HG02763 (cell line): ENCODE measurements around the gene PDGFRA.
"Not testable (repeated sequence)": the region's sequence is repeated elsewhere in the genome, so short reads cannot be mapped to it uniquely, and the experiment has no call there.

ENCODE experiments used
- ATAC-seq: cut with Tn5 transposase; IDR thresholded peaks from one replicate; pipeline ENCODE4 v1.9.1; 2021; ENCODE audit warnings: mild to moderate bottlenecking, moderate library complexity; ENCODE audit not compliant: unreplicated experiment

Gene PDGFRA

GRCh38 chr4:54227256-54228055 lies 1.6 kb upstream of the PDGFRA start:
- no peak for ATAC-seq

- ATAC-seq, result no peak
Observed at GRCh38 chr4:54228056-54228527, 1.0 kb upstream of the PDGFRA start.

- ATAC-seq, result no peak
Observed at GRCh38 chr4:54228546-54228945, 547 bp upstream of the PDGFRA start.

- ATAC-seq, result no peak
Observed at GRCh38 chr4:54229631-54230483, 764 bp downstream of the PDGFRA start.

GRCh38 chr4:54230484-54231418 lies 1.7 kb downstream of the PDGFRA start:
- no peak for ATAC-seq

- no peak for ATAC-seq
Observed at GRCh38 chr4:54231419-54231767, 2.3 kb downstream of the PDGFRA start.

- ATAC-seq, result no peak
Observed at GRCh38 chr4:54231768-54232688, 2.9 kb downstream of the PDGFRA start.

GRCh38 chr4:54233277-54233696 lies 4.2 kb downstream of the PDGFRA start:
- peak; percentile 89 for ATAC-seq

GRCh38 chr4:54233697-54234496 lies 4.8 kb downstream of the PDGFRA start:
- ATAC-seq, result peak; percentile 7

GRCh38 chr4:54234497-54235205 lies 5.6 kb downstream of the PDGFRA start:
- ATAC-seq, result no peak

- ATAC-seq, result not testable (repeated sequence)
Observed at GRCh38 chr4:54236316-54236715, 7.2 kb downstream of the PDGFRA start.

GRCh38 chr4:54237770-54238169 lies 8.7 kb downstream of the PDGFRA start:
- ATAC-seq, result no peak

GRCh38 chr4:54238389-54238788 lies 9.3 kb downstream of the PDGFRA start:
- no peak for ATAC-seq

- ATAC-seq, result not testable (repeated sequence)
Observed at GRCh38 chr4:54241268-54241823, 12.3 kb downstream of the PDGFRA start.

GRCh38 chr4:54243541-54243940 lies 14.4 kb downstream of the PDGFRA start:
- not testable (repeated sequence) for ATAC-seq

GRCh38 chr4:54252312-54252711 lies 23.2 kb downstream of the PDGFRA start:
- not testable (repeated sequence) for ATAC-seq

- ATAC-seq, result no peak
Observed at GRCh38 chr4:54254116-54254914, 25.2 kb downstream of the PDGFRA start.
